OCI-LY3 (cell line): ENCODE data around the gene SNAP91.

ENCODE experiments used
- EZH2phosphoT487 ChIP-seq: fragments of 200-600 bp; shearing (Covaris generic); IDR thresholded peaks from 2 replicates; pipeline ENCODE4 v1.6.1; 2018; ENCODE audit warnings: antibody characterized with exemption, mixed run types, low read depth
- TF ChIP-seq, protein P1 (sequence below): fragments of 200-600, 300-600 bp; sonication (generic); IDR thresholded peaks from 2 replicates; pipeline ENCODE4 v1.5.1; 2014; ENCODE audit warnings: antibody characterized with exemption, low read length, low read depth

GRCh38 chr6:83594941-83595340 is 114.0 kb downstream of the SNAP91 start:
- TF ChIP-seq, protein P1, sequence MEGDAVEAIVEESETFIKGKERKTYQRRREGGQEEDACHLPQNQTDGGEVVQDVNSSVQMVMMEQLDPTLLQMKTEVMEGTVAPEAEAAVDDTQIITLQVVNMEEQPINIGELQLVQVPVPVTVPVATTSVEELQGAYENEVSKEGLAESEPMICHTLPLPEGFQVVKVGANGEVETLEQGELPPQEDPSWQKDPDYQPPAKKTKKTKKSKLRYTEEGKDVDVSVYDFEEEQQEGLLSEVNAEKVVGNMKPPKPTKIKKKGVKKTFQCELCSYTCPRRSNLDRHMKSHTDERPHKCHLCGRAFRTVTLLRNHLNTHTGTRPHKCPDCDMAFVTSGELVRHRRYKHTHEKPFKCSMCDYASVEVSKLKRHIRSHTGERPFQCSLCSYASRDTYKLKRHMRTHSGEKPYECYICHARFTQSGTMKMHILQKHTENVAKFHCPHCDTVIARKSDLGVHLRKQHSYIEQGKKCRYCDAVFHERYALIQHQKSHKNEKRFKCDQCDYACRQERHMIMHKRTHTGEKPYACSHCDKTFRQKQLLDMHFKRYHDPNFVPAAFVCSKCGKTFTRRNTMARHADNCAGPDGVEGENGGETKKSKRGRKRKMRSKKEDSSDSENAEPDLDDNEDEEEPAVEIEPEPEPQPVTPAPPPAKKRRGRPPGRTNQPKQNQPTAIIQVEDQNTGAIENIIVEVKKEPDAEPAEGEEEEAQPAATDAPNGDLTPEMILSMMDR: no peak
- no peak for TF ChIP-seq EZH2phosphoT487
